Measurements from ENCODE around the gene PEX12. TPM values are rescaled to one million over a fixed set of nuclear protein-coding genes. Genes with fewer than 3 reads are reported as not detected.

Gene PEX12
- total RNA-seq, 2 donors from 2014 or later = 4.0 to 4.8 TPM

GRCh38 chr17:35575759-35576158, 2.6 kb downstream of the PEX12 start:
- no peak for DNase-seq
- H3K4me1 Mint-ChIP-seq = peaks cover 7% of the 10 kb centered on the region
- no peaks in the 10 kb centered on the region for H3K9me3 Mint-ChIP-seq
- no peak overlapping the region for H3K4me3 Mint-ChIP-seq
- Histone ChIP-seq H3K27ac (ENCODE audit: low read depth, low read length) (no peak overlapping the region), H3K9me3 (ENCODE audit: control insufficient read depth, low read length) (no peaks in the 10 kb centered on the region), H3K9ac (ENCODE audit: extremely low read depth, low read length, poor library complexity, severe bottlenecking) (no peak overlapping the region), H3K27me3 (ENCODE audit: control insufficient read depth, insufficient read depth, low read length, poor library complexity, severe bottlenecking) (no peaks in the 10 kb centered on the region), H3K4me3 (ENCODE audit: low read length) (no peak overlapping the region), H3K36me3 (ENCODE audit: control insufficient read depth, insufficient read depth, low read length) (peaks cover 34% of the 10 kb centered on the region), H3K4me1 (ENCODE audit: control insufficient read depth, insufficient read depth, low read length) (no peaks in the 10 kb centered on the region)
- no peaks in the 10 kb centered on the region for H3K27me3 Mint-ChIP-seq (ENCODE audit: insufficient read depth)
- WGBS, 2 experiments (ENCODE audit: insufficient coverage in 1 of 2, insufficient read length in 1 of 2) = 97 to 100% methylated on average over 3 of the region's 3 CpGs
- H3K36me3 Mint-ChIP-seq (ENCODE audit: low read depth) = no peaks in the 10 kb centered on the region
- H3K27ac Mint-ChIP-seq = no peak overlapping the region
- TF ChIP-seq CTCF (conservative IDR thresholded peaks at IDR 0.05) = no peak

GRCh38 chr17:35569405-35569804, 9.0 kb downstream of the PEX12 start:
- peaks cover 13% of the 10 kb centered on the region for H3K4me1 Mint-ChIP-seq
- Histone ChIP-seq H3K27ac (ENCODE audit: low read depth, low read length) (no peak overlapping the region), H3K36me3 (ENCODE audit: control insufficient read depth, insufficient read depth, low read length) (peaks cover 15% of the 10 kb centered on the region), H3K27me3 (ENCODE audit: control insufficient read depth, insufficient read depth, low read length, poor library complexity, severe bottlenecking) (peaks cover 27% of the 10 kb centered on the region), H3K4me1 (ENCODE audit: control insufficient read depth, insufficient read depth, low read length) (no peaks in the 10 kb centered on the region), H3K4me3 (ENCODE audit: low read length) (peak overlapping the region; percentile 97), H3K9ac (ENCODE audit: extremely low read depth, low read length, poor library complexity, severe bottlenecking) (no peak overlapping the region), H3K9me3 (ENCODE audit: control insufficient read depth, low read length) (no peaks in the 10 kb centered on the region)
- no peak overlapping the region for H3K27ac Mint-ChIP-seq
- H3K9me3 Mint-ChIP-seq = no peaks in the 10 kb centered on the region
- DNase-seq = no peak
- peak overlapping the region; percentile 92 for H3K4me3 Mint-ChIP-seq
- H3K27me3 Mint-ChIP-seq (ENCODE audit: insufficient read depth) = peaks cover 27% of the 10 kb centered on the region
- peaks cover 1% of the 10 kb centered on the region for H3K36me3 Mint-ChIP-seq (ENCODE audit: low read depth)
- no peak for TF ChIP-seq CTCF (conservative IDR thresholded peaks at IDR 0.05)
- WGBS, 2 experiments (ENCODE audit: insufficient coverage in 1 of 2, insufficient read length in 1 of 2) = 90 to 95% methylated on average over 2 of the region's 2 CpGs

- peaks cover 1% of the 10 kb centered on the region for H3K36me3 Mint-ChIP-seq (ENCODE audit: low read depth)
- WGBS, 2 experiments (ENCODE audit: insufficient coverage in 1 of 2, insufficient read length in 1 of 2) = 22 to 31% methylated on average over 14 to 15 of the region's 15 CpGs
- peaks cover 8% of the 10 kb centered on the region for H3K36me3 ChIP-seq (ENCODE audit: control insufficient read depth, insufficient read depth, low read length)
- H3K4me1 Mint-ChIP-seq = peaks cover 13% of the 10 kb centered on the region
- peak overlapping the region; percentile 97 for H3K4me3 ChIP-seq (ENCODE audit: low read length)
- peak overlapping the region; percentile 99 for H3K27ac Mint-ChIP-seq
- peak overlapping the region; percentile 85 for H3K9ac ChIP-seq (ENCODE audit: extremely low read depth, low read length, poor library complexity, severe bottlenecking)
- H3K9me3 Mint-ChIP-seq = no peaks in the 10 kb centered on the region
- H3K27me3 Mint-ChIP-seq (ENCODE audit: insufficient read depth) = peaks cover 35% of the 10 kb centered on the region
- DNase-seq = peak; percentile 63
- H3K4me3 Mint-ChIP-seq = peak overlapping the region; percentile 92
- H3K4me1 ChIP-seq (ENCODE audit: control insufficient read depth, insufficient read depth, low read length) = no peaks in the 10 kb centered on the region
- H3K27me3 ChIP-seq (ENCODE audit: control insufficient read depth, insufficient read depth, low read length, poor library complexity, severe bottlenecking) = peaks cover 35% of the 10 kb centered on the region
- TF ChIP-seq CTCF (conservative IDR thresholded peaks at IDR 0.05) = no peak
- no peak overlapping the region for H3K27ac ChIP-seq (ENCODE audit: low read depth, low read length)
- H3K9me3 ChIP-seq (ENCODE audit: control insufficient read depth, low read length) = no peaks in the 10 kb centered on the region
These were observed 9.8 kb downstream of the PEX12 start for GRCh38 chr17:35568561-35568960.
